ENCODE measurements around the gene LDLRAD4. TPM values are rescaled to one million over a fixed set of nuclear protein-coding genes. Genes with fewer than 3 reads are reported as not detected.

LDLRAD4 gene
- polyA plus RNA-seq, 1 donor = 9.1 TPM

DNA sequence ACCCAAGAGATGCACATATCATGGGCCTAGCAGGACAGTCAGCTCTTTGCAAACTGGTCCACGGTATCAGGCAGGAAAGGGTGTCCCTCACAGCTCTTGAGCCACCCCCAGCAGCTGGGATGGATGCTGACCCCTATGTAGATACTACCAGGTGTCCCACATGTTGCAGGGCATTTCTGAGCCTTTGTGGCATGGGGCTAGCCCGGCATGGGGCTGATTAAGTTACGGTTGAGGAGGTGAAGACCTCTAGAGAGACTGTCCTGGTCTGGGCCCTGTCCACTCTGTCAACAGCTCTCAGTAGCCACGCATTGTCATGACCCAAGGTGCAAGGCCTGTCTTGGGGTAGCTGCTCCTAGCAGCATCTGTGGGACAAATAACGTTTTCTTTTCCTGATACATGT lies 6.7 kb downstream of the LDLRAD4 start:
- no peaks in the 10 kb centered on the region for H3K9me3 ChIP-seq (ENCODE audit: control insufficient read depth, low read depth, low read length)
- no peak for DNase-seq
- WGBS (ENCODE audit: insufficient coverage, low lambda C conversion rate) = 100% methylated on average over 1 of the region's 5 CpGs
- no peak overlapping the region for H3K4me3 ChIP-seq (ENCODE audit: low read length)
- H3K4me1 ChIP-seq (ENCODE audit: control insufficient read depth, insufficient read depth, low read length) = peaks cover 9% of the 10 kb centered on the region
- no peak overlapping the region for H3K27ac ChIP-seq (ENCODE audit: low read length)
- no peaks in the 10 kb centered on the region for H3K36me3 ChIP-seq (ENCODE audit: control insufficient read depth, insufficient read depth, low read length)
- peaks cover 3% of the 10 kb centered on the region for H3K27me3 ChIP-seq (ENCODE audit: control insufficient read depth, insufficient read depth, low read length)

GRCh38 chr18:13226533-13227144 lies 8.1 kb downstream of the LDLRAD4 start:
- no peak for DNase-seq
- Histone ChIP-seq H3K27ac (ENCODE audit: low read length) (no peak overlapping the region), H3K36me3 (ENCODE audit: control insufficient read depth, insufficient read depth, low read length) (no peaks in the 10 kb centered on the region), H3K9me3 (ENCODE audit: control insufficient read depth, low read depth, low read length) (no peaks in the 10 kb centered on the region), H3K4me3 (ENCODE audit: low read length) (no peak overlapping the region), H3K4me1 (ENCODE audit: control insufficient read depth, insufficient read depth, low read length) (peaks cover 9% of the 10 kb centered on the region), H3K27me3 (ENCODE audit: control insufficient read depth, insufficient read depth, low read length) (no peaks in the 10 kb centered on the region)
- WGBS (ENCODE audit: insufficient coverage, low lambda C conversion rate) = 88% methylated on average over 1 of the region's 5 CpGs

GRCh38 chr18:13227910-13228309 lies 9.3 kb downstream of the LDLRAD4 start:
- DNase-seq = no peak

DNA sequence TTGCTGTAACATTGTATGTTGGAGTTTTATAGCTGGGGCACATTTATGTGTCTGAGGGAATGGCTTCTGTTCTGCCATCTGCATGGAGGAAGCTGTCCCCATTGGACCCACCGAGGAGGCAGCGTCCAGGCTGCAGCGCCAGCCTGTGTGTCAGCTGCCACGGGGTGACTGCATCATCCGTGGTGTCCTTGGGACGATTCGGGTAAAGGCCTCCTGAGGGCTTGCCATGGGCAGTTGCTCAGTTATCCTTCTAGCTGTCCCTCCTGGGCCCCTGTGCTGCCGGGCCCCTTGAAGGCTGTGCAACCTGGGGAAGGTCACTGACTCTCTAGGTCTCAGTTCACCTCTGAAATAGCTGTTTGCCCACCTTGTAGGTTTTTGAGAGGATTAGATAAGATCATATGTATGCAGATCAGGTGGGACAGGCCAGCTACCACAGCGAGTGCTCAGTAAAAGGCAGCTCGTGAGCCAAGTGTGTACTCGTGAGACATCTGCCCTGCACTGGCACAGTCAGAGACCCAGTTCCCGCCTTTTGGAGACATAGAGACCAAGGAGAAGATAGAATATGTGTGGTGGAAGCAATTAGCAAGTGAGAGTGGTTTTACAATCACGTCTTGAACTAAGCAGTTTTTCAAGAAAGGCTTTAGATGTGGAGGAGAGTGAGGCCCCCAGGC lies 10.6 kb downstream of the LDLRAD4 start:
- no peaks in the 10 kb centered on the region for H3K27me3 ChIP-seq (ENCODE audit: control insufficient read depth, insufficient read depth, low read length)
- no peaks in the 10 kb centered on the region for H3K36me3 ChIP-seq (ENCODE audit: control insufficient read depth, insufficient read depth, low read length)
- no peak for DNase-seq
- no peak overlapping the region for H3K27ac ChIP-seq (ENCODE audit: low read length)
- H3K4me3 ChIP-seq (ENCODE audit: low read length) = no peak overlapping the region
- H3K9me3 ChIP-seq (ENCODE audit: control insufficient read depth, low read depth, low read length) = no peaks in the 10 kb centered on the region
- H3K4me1 ChIP-seq (ENCODE audit: control insufficient read depth, insufficient read depth, low read length) = no peaks in the 10 kb centered on the region
- 80% methylated on average over 1 of the region's 13 CpGs for WGBS (ENCODE audit: insufficient coverage, low lambda C conversion rate)

More at GRCh38 chr18:13227910-13228309, 9.3 kb downstream of the LDLRAD4 start:
- no peak overlapping the region for H3K27ac ChIP-seq (ENCODE audit: low read length)
- no peak overlapping the region for H3K4me3 ChIP-seq (ENCODE audit: low read length)
- no peaks in the 10 kb centered on the region for H3K9me3 ChIP-seq (ENCODE audit: control insufficient read depth, low read depth, low read length)
- H3K27me3 ChIP-seq (ENCODE audit: control insufficient read depth, insufficient read depth, low read length) = no peaks in the 10 kb centered on the region
- WGBS (ENCODE audit: insufficient coverage, low lambda C conversion rate) = no CpG with 5 or more reads among the region's 6 CpGs
- H3K36me3 ChIP-seq (ENCODE audit: control insufficient read depth, insufficient read depth, low read length) = no peaks in the 10 kb centered on the region
- peaks cover 4% of the 10 kb centered on the region for H3K4me1 ChIP-seq (ENCODE audit: control insufficient read depth, insufficient read depth, low read length)

GRCh38 chr18:13231151-13231550 lies 12.6 kb downstream of the LDLRAD4 start:
- Histone ChIP-seq H3K27ac (ENCODE audit: low read length) (no peak overlapping the region), H3K4me3 (ENCODE audit: low read length) (no peak overlapping the region), H3K4me1 (ENCODE audit: control insufficient read depth, insufficient read depth, low read length) (no peaks in the 10 kb centered on the region), H3K36me3 (ENCODE audit: control insufficient read depth, insufficient read depth, low read length) (no peaks in the 10 kb centered on the region), H3K27me3 (ENCODE audit: control insufficient read depth, insufficient read depth, low read length) (no peaks in the 10 kb centered on the region), H3K9me3 (ENCODE audit: control insufficient read depth, low read depth, low read length) (no peaks in the 10 kb centered on the region)
- WGBS (ENCODE audit: insufficient coverage, low lambda C conversion rate) = no CpG with 5 or more reads among the region's 17 CpGs
- DNase-seq = no peak

DNA sequence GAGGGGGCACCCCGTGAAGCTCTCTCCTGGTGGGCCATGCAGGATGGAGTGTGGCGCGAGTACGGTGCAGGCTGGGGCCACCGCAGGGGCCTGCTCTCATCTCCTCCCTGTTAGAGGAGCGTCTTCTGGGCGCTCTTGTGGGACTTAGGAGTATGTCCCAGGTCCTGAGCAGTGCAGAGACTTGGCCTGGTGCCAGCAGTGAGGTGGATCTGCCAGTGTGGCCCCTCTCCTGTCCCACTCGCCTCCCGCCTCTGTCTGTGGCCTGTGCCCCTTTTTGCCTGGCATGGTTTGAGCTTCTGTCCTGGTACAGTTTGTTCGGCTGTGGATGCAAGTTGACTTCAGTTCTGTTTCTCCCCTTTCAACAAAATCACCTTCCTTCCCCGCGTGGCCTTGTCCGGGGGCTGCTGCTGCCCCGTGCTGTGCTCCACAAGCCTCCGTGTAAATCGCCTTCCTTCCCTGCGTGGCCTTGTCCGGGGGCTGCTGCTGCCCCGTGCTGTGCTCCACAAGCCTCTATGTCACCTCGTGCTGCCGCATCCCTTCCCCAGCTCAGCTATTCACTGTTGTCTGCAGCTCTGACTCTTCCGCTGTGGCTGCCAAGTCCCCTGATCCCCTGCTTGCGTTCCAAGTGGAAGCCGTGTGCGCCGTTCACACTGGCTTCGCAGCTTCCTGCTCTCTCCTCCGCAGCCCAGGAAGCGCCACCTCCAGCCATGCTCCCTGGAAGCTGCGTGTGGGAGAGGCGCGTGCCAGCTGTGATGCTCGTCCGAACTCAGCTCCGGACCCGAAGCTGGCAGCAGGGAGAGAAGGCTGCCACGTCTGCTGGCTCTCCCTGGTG lies 13.7 kb downstream of the LDLRAD4 start:
- H3K4me3 ChIP-seq (ENCODE audit: low read length) = no peak overlapping the region

DNA sequence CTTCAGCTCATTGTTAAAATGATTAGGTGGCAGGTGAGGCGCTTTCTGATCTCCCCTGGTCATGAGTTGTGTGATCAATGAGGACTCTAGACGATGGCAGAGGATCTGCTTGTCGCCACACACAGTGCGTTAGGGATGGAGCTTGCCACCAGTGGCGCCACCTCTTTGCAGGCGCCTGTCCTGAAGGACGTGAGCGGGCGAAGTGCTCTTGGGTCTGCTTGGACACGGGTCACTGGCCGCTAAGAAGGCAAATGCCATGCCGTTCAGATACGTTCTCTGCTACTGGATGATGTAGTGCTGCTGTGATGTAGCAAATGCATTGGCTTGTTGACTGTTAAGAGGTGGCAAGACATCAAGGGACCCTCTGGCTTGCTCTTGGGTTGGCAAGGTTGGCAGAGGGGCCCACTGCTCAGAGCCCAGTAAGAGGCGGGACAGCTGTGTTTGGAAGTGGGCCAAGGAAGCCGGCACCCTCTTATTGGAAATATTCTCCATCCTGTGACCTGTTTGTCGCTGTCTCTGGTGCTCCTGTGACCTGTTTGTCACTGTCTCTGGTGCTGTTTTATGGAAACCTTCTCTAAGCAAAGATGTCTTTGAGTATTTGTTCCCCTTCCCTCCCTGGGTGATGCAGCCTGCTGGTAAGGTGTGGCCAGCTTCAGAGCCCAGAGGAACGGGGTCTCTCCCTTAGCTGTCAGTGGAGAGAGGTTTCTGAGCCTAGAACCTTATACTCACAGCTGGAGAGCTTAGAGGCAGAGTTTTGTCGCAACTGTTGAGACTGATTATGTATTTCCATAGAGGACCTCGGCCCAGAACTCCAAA lies 14.6 kb downstream of the LDLRAD4 start:
- no peak for DNase-seq
- Histone ChIP-seq H3K36me3 (ENCODE audit: control insufficient read depth, insufficient read depth, low read length) (no peaks in the 10 kb centered on the region), H3K9me3 (ENCODE audit: control insufficient read depth, low read depth, low read length) (no peaks in the 10 kb centered on the region), H3K27ac (ENCODE audit: low read length) (no peak overlapping the region), H3K4me1 (ENCODE audit: control insufficient read depth, insufficient read depth, low read length) (no peaks in the 10 kb centered on the region), H3K4me3 (ENCODE audit: low read length) (no peak overlapping the region), H3K27me3 (ENCODE audit: control insufficient read depth, insufficient read depth, low read length) (no peaks in the 10 kb centered on the region)
- WGBS (ENCODE audit: insufficient coverage, low lambda C conversion rate) = 91% methylated on average over 4 of the region's 19 CpGs

More for the DNA sequence above, 13.7 kb downstream of the LDLRAD4 start:
- Histone ChIP-seq H3K27ac (ENCODE audit: low read length) (no peak overlapping the region), H3K27me3 (ENCODE audit: control insufficient read depth, insufficient read depth, low read length) (no peaks in the 10 kb centered on the region), H3K4me1 (ENCODE audit: control insufficient read depth, insufficient read depth, low read length) (no peaks in the 10 kb centered on the region), H3K36me3 (ENCODE audit: control insufficient read depth, insufficient read depth, low read length) (no peaks in the 10 kb centered on the region), H3K9me3 (ENCODE audit: control insufficient read depth, low read depth, low read length) (no peaks in the 10 kb centered on the region)
- no peak for DNase-seq
- WGBS (ENCODE audit: insufficient coverage, low lambda C conversion rate) = 83% methylated on average over 2 of the region's 37 CpGs

DNA sequence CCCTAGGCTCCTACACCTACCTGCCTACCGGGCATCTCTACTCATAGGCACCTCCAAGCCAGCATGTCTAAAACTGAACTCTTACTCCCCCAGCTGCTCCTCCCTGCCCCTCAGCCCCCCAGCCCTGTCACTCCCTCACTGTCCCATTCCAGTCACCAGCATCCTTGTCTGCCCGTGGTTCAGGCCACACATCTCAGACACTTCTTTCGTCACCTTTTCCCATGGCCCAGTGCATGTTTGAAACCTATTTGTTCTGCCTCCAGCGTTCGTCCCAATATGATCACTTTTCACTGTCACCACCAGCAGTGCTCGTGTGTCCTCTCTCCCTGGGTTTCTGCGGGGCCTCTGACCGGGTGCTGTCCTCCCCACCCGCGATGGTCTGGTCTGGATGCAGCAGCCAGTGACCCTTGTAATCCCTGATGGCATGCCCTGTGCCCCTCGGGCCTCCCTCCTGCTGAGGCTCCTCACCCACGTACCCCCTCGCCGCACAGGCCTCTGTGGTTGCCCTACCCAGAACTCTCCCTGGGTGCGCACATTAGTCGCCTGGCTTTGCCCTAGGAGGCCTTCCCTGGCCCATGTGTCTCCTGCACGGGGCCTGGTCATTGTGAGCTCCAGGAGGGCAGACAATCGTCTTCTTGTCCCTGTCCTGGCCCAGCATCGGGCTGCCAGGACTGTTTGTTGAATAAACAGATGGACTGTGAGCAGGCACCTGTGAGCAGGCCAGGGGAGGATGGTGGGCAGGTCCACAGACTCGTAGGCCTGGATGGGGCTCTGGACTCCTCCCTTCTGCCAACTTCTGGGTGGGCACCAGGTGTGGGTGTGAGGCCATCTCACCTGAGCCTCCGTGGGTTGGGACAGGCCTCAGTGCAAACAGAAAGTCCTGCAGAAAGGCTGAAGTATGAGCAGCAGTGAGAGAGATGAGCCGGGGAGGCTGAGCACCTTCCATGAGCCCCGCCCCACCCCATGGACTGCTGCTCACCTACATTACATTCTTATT lies 15.5 kb downstream of the LDLRAD4 start:
- no peaks in the 10 kb centered on the region for H3K27me3 ChIP-seq (ENCODE audit: control insufficient read depth, insufficient read depth, low read length)
- no CpG with 5 or more reads among the region's 23 CpGs for WGBS (ENCODE audit: insufficient coverage, low lambda C conversion rate)
- no peaks in the 10 kb centered on the region for H3K4me1 ChIP-seq (ENCODE audit: control insufficient read depth, insufficient read depth, low read length)
- no peak for DNase-seq
- H3K27ac ChIP-seq (ENCODE audit: low read length) = no peak overlapping the region
- H3K36me3 ChIP-seq (ENCODE audit: control insufficient read depth, insufficient read depth, low read length) = no peaks in the 10 kb centered on the region
- H3K9me3 ChIP-seq (ENCODE audit: control insufficient read depth, low read depth, low read length) = no peaks in the 10 kb centered on the region
- H3K4me3 ChIP-seq (ENCODE audit: low read length) = no peak overlapping the region

DNA sequence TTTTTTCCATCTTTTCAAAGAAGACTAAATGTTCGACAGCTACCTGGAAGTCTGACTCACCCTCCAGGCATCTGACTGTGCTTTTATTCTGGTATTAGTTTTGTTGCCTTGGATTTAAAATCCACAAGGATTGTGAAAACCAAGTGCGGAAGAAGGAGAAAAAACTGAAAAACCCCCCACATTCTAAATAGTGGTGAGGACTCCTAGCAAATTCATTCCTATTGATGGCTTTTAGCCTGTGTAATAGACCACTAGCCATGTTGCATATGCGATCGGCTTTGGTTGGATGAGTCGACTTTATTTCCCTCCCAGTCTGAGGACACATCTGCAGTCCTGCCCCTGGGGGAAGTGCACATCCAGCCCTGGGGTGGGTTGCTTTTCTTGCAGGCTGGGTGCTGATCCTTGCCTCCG lies 16.9 kb downstream of the LDLRAD4 start:
- Histone ChIP-seq H3K36me3 (ENCODE audit: control insufficient read depth, insufficient read depth, low read length) (no peaks in the 10 kb centered on the region), H3K9me3 (ENCODE audit: control insufficient read depth, low read depth, low read length) (no peaks in the 10 kb centered on the region), H3K27ac (ENCODE audit: low read length) (no peak overlapping the region), H3K4me1 (ENCODE audit: control insufficient read depth, insufficient read depth, low read length) (no peaks in the 10 kb centered on the region), H3K27me3 (ENCODE audit: control insufficient read depth, insufficient read depth, low read length) (no peaks in the 10 kb centered on the region), H3K4me3 (ENCODE audit: low read length) (no peak overlapping the region)
- no peak for DNase-seq
- WGBS (ENCODE audit: insufficient coverage, low lambda C conversion rate) = 17% methylated on average over 1 of the region's 6 CpGs

All from large intestine (tissue), 3 donors.